ENCODE data around the gene TNS4.
A peak's percentile ranks its signal among the peaks of the same experiment; 100 is the strongest.
"Not testable (repeated sequence)": the region's sequence is repeated elsewhere in the genome, so short reads cannot be mapped to it uniquely, and the experiment has no call there.

Gene TNS4, protein sequence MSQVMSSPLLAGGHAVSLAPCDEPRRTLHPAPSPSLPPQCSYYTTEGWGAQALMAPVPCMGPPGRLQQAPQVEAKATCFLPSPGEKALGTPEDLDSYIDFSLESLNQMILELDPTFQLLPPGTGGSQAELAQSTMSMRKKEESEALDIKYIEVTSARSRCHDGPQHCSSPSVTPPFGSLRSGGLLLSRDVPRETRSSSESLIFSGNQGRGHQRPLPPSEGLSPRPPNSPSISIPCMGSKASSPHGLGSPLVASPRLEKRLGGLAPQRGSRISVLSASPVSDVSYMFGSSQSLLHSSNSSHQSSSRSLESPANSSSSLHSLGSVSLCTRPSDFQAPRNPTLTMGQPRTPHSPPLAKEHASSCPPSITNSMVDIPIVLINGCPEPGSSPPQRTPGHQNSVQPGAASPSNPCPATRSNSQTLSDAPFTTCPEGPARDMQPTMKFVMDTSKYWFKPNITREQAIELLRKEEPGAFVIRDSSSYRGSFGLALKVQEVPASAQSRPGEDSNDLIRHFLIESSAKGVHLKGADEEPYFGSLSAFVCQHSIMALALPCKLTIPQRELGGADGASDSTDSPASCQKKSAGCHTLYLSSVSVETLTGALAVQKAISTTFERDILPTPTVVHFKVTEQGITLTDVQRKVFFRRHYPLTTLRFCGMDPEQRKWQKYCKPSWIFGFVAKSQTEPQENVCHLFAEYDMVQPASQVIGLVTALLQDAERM

DNA sequence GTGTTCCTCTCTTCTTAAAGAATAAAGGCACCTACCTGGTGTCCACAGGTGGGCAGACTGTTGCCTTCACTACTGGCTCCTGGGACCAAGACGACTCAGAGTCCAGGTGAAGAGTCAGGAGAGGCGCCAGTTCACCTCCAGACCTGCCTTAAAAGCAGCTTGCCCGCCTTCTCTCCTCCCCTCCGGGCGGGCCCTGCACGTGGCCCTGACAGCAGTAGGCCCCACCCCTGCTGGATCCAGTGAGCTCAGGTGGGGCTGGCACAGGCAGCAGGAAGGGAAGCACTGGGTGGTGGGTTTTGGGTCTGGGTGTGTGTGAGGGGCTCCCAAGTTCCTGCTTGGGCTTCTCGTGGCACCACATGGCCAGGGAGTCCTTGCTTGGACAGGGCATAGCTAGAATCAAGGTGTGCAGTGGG, at the start of gene TNS4:
TNS4 (minus strand) TSS at position 125 of the 413 bp plus-strand sequence. CDS start 5,198 bp downstream, outside the sequence.
- DNase-seq = no peak

DNA sequence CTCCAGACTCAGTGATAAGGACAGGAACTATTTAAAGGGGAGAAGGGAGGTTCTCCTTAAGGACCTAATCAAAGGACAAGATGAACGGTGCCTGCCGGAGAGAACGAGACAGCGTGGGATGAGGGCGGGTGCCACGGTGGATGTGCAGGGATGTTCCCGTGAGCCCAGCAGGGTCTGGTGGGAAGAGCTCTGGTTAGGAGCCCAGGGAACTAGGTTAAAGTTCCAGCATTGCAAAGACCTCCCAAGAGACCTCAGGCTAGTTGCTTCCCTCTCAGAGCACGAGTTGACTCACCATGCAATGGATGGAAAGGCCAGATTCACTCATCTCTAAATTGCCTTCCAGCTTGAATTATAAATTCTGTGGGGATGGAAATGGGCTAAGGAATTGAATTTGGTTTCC, 49.2 kb upstream of the TNS4 start:
- no peak for DNase-seq

DNA sequence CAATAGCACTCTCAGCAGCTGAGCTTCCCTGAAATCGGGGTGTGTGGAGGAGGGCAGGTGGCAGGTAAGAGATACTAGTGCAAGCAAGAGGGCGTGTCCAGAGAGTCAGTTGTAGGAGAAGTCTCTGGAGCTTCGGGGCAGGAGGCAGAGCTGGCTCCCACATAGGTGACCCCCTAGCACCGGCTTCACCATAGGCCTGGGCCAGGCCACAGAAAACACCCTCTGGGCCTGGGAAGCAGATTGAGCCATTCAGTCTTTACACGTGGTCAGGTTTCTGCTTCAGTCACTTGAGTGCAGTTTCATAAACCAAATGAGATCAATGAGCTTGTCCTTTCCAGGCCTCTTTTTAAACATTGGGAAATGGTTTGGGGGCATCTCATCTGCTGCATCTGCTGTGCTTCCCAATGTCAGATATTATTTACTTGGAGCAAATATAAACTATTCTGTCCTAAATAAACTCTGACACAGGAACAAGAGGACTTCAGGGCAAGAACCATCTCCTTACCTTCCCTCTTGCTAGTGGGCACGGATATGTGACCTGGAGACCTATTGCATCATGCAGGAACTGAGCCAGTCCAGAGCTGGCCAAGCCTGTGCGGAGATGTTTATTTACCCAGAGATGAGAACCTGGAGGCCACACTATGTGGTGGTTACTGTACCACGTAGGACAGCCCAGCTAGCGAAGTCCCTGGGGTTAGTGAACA, 47.7 kb upstream of the TNS4 start:
- DNase-seq = peak; percentile 17

DNA sequence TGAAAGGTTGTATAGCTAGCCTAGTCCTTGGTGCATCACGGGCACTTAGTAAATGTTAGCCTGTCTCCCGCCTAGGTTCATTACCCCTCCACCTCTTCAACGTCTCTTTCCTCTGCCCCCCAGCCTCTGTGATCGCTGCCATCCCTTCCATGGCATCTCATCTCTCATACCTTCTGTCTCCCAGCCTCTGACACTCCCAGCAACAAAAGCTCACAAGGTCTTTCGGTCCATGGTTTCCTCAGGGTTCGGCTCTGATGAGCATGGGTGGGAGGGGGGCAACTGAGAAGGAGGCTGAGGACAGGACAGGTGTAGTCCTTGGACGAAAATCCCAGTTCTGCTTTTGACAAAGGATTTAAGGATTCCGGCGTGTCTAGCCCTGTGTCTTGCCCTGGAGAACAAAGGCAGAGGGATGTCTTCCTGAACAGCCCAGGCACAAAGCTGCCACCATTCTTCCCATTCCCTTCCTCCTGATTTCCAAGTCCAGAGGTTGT, 47.1 kb upstream of the TNS4 start:
- DNase-seq = no peak

DNA sequence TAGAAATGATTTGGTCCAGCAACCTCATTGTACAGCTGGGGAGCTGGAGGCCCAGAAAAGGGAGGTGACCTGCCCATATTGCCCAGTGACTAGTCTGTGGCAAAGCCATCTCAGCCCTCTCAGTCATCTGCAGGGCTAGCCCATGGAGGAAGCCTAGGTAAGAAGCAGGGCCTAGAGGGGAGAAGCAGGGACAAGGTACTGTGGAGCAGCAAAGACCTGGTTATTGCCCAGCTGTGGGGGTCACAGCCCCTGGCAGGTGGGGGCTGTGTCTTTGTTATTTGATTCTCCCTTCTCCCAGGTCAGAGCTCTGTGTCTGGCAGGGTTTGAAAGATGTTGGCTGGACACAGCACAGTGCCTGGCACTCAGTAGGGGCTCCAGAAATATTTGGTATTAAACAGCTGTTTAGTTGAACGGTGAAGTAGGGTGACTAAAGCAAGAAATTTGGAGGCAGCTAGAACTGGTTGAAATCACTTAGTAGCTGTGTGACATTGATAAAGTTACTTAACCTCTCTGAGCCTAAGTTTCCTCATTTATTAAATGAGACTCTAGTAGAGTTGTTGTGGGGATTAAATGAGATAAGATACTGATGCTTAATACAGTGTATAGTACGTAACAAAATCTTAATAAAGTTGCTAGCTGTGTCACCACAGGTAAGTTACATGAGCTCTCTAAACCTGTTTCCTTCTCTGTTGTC, 46.5 kb upstream of the TNS4 start:
- no peak for DNase-seq

DNA sequence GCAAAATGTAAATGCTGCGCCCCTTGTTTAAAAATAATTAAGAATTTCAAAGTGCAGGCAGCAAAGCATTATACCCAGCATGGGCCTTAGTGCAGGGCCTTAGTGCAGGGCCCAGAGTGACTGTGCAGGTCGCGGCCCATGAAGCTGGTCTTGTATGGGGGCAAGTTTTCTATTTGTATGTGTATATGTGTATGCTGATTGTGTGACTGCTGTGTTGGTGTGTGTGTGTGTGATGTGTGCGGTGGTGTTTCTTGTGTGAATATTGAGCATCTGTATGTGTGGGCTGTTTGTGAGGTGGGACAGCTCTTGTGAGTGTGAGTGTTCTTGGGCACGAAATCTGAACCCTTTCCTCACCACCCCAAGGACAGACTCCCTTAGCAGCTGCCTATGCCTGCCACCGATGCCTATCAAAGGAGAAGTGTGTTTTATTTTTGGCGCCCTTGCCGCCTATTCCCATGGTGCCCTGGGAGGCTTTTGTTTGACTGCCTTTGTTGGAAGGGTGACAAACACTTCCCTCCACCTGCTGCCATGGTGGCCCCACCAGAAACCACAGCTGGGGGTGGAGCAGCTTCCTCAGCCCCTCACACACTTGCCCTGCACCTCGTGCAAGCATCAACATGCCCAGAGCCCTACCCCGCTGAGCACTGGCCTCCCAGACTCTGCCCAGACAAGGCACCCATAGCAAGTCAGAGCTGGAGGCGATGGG, 45.8 kb upstream of the TNS4 start:
- DNase-seq = peak; percentile 97

DNA sequence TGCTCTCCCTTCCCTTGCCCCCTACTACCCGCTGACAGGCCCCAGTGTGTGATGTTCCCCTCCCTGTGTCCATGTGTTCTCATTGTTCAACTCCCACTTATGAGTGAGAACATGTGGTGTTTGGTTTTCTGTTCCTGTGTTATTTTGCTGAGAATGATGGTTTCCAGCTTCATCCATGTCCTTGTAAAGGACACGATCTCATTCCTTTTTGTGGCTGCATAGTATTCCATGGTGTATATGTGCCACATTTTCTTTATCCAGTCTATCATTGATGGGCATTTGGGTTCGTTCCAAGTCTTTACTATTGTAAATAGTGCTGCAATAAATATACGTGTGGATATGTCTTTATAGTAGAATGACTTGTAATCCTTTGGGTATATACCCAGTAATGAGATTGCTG, 45.1 kb upstream of the TNS4 start:
- not testable (repeated sequence) for DNase-seq

DNA sequence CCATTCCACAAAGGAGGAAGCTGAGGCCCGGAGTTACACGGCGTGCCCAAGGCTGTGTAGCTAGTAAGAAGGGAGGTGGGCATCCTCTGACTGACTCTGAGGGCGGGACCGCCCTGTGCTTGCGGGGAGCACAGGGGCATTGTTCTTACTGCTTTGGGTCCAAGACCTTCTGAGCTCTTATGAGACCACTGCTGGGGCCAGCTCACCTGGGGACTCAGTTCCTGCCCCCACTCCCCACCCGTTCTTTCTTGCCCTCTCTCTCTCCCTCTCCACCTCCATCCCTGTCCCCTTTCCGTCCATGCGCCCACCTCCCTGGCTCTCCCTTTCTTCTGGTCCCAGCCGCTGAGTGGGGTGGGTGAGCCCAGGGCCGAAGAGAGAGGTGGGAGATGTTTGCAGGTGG, 44.2 kb upstream of the TNS4 start:
- DNase-seq = no peak

DNA sequence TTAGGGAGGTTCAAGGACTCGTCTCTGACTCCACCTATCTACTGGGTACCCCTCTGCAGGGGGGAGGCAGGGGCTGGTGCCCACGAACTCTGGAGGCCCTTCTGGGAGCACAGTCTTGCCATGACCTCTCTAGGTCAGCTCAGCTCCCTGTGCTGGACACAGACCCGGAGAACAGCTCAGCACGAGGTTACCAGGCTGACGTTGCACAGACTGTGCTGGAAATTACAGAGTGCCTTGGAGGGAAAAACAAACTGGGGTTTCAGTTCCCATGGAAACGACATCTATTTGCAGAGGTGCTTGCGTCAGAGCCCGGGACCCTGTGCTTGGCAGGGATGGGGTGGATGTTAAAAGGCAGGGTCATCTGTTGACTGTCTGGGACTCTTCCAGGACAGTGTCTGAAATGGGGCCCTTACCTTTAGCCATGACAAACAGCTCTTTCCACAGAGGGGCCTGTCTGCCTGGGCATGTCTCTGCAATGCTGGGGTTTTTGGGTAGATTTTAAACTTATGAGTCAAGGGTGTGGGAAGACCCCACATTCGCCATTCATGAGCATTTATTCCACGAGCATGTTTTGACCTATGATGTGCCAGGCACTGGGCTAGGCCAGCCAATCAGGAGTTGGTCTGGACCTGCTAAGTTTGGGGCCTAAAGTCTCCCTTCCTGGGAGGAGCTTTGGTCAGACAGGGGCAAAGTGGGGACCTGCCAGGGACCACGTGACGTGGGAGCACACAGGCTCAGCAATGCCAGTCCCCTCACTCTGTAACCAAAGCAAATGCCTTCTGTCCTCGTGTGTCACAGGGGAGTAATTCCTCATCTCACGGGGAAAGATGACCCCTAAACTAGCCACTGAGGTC, 41.4 kb upstream of the TNS4 start:
- DNase-seq = no peak

DNA sequence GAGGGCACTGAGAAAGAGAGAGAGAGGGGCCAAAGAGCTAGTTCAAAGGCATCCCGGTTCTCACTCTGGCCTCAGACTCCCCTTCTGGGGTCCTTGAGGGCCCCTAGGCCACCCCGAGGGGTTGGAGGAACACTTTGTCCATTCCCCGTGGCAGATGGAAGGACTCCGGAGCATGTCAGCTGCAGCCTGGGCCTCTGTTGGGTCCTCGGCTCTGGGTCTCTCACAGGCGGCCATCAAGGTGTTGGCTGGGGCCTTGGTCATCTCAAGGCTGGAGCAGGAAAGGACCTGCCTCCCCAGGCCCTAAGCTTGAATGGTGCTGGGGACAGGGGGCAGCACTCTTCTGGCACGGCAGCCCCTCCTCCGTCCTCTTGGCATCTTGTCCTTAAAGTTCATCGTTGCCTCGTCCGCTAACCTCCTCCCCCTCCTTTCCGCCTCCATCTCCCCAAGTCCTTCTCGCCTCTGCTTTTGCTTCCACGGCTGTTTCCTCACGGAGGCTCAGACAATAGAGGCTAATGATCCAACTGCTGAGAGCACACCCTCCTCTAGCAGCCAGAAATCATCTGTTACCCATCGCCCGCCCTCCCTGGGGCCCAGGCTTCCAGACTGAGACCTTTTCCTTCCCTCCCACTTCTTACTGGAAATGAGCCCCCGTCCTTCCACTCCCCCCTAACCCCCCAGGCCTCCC, 40.6 kb upstream of the TNS4 start:
- peak; percentile 43 for DNase-seq

DNA sequence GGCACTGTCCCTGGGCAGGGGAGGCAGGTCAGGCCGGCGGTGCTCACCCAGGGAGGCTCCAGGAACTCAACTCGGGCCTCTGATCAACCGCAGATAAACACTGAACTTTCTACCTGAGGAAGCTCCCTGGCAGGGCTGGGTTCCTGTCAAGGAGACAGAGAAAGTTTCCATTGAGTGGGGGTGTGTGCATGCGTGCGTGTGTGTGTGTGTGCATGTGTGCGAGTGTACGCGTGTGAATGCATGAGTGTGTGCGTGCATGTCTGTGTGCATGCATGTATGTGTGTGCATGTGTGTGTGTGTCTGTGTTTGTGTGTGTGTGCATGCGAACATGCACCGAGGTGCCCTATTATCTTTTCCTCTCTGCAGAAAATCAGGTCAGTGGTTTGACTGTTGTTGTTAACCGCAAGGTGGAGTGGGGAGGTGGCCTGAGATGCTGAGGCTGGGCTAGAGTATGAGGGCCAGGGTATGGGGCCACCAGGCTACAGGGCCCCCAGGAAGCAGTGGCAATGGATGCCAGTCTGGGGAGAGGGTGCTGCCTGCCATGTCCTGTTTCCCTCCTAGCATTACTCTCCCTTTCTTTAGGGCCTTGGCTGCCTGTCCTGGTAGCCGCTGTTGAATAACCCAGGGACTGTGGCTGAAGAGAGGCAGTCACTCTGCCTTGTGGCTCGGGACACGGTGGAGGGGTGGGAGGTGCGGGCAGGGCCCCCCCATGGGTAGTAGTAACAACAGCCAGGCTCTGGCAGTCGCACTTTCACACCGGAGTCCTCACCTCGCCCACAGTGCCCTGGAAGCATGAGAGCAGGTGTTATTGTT, 39.8 kb upstream of the TNS4 start:
- no peak for DNase-seq

DNA sequence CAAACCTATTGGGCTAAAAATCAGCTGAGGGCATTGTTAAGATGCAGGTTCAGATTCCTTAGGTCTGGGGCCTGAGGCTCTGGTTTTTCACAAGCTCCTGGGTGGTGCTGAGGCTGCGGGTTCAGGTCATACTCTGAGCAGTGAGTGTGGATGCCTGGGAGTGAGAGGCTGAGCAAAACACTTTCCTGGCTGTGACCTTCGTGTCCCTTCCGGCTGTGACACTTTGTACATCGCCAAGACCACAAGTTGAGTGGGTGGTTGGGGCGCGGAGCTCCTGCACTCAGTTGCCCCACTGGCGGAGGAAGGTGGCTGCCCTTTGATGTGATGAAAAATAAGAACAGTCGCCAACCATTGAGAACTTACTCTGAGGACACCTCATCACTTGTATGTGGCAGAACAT, 39.0 kb upstream of the TNS4 start:
- no peak for DNase-seq

DNA sequence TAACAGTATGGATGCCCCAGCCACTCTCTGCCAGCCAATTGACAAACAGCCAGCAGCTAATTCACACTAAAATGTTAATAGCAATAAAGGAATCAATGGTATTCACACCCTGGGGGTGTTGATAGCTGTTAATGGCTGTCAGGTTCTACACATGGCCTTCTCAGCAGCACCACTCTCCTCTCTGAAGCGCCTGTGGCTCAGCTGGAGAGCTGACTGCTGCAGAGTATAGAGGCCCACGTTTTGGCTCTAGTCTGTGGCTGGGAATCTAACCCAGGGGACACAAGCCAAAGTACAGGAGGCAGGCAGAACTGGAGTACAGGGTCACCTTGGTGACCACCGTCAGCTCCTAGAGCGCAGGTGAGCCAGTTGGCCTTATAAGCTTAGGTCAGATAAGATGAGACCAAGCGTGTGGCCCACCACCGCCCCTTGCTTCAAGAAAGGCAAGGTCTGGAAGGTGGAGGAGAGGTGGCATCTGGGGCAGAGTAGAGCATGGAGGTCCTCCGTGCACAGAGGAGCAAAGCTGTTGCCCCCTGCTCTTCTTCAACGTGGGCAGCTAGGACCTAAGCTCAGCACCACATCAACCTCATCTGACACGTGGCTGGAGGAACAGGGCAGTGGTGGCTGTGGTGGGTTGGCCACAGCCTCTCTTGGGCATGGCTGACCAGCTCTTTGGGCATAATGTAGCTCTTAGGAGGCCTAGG, 38.4 kb upstream of the TNS4 start:
- no peak for DNase-seq

DNA sequence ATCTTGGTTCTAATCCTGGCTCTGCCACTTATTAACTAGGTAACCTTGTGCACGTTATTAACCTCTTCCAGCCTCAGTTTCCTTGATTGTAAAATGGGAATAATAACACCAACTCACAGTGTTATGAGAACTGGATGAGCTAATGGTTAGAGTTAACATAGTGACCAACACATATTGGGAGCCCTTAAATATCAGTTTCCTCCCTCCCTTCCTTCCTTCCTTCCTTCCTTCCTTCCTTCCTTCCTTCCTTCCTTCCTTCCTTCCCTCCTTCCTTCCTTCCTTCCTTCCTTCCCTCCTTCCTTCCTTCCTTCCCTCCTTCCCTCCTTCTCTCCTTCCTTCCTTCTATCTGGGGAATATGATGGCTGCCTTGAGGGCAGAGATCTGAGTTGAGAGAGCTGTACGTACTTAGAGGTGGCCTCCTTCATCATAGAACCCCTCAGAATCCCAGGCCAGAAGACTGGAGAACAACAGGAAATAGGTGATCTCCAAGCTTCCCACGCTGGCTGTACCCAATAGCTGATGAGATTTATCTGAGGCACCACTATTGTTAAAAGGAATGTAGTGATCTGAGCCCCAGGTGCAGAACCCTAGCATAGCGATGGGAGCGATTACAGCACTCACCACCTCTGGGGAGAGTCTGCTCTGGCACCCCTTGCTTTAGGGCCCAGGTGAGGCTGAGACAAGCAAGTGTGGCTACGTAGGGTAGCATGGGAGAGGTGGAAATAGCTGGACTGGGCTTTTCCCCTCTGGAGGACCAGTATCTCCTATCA, 37.7 kb upstream of the TNS4 start:
- DNase-seq = no peak

DNA sequence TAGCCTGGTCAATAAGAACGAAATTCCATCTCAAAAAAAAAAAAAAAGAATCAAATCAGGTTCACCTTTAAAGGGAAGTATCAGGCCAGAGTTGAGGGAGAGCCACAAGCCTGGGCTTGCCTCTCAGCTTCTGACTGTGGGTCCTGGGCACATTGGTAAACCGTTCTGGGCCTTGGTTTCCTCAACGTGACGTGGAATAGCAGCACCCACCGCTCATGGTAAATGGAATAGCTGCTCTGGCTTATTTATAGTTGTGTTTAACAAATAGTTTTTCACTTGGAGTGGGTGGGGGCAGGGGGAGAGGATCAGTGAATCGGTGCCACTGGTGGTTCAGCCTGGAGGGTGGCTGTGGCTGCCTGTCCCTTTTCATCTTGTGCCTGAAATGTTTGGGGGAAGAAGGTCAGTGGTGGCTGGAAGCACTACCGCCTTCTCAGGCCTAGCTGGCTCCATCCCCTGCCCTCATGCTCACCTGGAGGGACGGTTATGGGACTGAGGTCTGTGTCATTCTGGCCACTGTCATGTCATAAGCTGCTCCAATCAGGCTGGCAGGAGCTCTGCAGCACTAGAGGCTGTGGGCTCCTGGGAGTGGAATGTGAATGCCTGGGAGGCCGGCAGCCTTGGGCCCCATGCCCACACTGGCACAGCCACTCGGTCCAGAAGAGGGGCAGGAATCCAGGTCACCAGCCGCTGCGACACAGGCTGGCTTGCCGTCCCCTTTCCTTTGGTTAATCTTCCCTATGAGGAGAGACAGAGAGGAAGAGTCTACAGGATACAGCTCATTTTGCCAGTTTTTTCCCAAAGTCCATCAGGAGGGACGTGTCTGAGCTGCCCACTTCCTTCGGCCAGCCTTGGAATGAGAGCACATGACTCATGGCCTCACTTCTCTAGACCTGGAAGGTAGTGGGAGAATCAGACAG, 36.9 kb upstream of the TNS4 start:
- DNase-seq = no peak

DNA sequence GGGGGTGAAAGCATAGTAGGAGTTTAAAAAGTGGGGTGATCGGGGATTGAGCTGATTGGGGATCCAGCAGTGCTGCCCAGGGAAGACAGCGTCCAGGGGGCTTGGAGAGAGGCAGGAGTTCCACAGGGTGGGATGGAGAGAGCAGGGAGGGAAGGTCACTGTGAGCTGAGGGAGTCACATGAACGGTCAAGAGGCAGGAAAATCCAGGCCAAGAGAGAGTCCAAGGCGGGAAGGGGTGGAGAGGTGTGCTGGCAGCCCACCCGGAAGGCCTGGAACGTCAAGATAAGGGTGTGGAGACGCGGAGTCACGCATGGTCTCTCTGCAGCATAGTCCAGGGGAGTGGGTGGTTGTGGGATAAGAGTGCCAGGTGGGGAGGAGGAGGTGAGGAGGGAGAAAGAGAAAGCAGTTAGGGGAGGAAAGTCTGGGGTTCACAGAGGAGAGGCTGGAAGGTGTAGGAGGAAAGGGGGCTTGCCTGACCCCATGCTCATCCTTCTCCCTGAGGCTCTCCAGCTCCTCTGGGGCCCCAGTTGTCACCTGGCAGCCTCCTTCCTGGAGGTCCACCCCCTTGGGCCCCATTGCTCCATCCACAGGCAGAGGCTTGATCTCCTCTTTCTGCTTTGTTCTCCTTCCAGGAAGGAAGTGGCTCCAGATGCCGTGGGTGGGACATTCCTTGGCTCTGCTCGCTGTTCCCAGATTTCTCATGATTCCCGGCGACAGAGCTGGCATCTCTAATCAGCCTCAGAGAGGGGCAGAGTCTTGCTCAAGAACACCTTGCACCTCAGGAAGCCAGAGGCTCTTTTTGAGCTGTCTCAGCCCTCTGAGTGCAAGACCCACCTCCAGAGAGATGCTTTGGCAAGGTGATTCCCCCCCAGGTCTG, 35.1 kb upstream of the TNS4 start:
- no peak for DNase-seq

Measured in COR-L47 (cell line).